Esophagus muscularis mucosa (tissue), 4 donors: ENCODE measurements around the gene PIK3CD.

Source experiments
- EP300 ChIP-seq: sonication (generic); formaldehyde crosslinking; IDR thresholded peaks from one replicate; pipeline ENCODE4 v1.6.1; 2017; ENCODE audit warnings: antibody characterized with exemption
- POLR2A ChIP-seq: fragments of 450-650 bp; IDR thresholded peaks from one replicate; pipeline ENCODE4 v1.6.1; 2017; ENCODE audit warnings: antibody characterized with exemption, moderate library complexity, mild to moderate bottlenecking, low read depth
- POLR2AphosphoS5 ChIP-seq, 2 donors: sonication (generic); formaldehyde crosslinking; IDR thresholded peaks; one replicate each; pipeline ENCODE4 v1.6.1; 2017; ENCODE audit warnings: antibody characterized with exemption in 2 of 2
- TF ChIP-seq, protein P1 (sequence below), 3 experiments: fragments of 200-600 bp in 2 of 3; fragments of 450-650 bp in 1 of 3; sonication (generic) in 2 of 3; IDR thresholded peaks; one replicate each; pipeline ENCODE4 v1.5.1; 2017 to 2019; ENCODE audit warnings: antibody characterized with exemption in 3 of 3, mild to moderate bottlenecking in 2 of 3, moderate library complexity in 1 of 3

DNA sequence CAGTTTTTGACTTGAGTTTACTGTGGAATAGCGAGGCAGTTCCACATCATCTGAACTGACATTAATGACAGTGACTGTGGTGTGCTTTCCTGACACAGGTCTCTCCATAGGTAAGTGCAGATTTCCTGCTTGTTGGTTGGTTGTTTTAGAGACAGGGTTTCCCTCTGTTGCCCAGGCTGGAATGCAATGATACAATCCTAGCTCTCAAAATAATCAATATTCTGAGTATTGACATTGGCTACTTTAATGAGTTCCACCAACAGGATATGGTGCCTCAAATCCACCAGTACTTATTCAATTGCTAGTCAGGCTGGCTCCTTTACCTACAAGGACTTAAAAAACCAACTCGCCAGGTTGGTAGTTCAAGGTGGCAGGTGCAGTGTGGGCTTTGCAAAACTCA, 108.4 kb downstream of the PIK3CD start:
- TF ChIP-seq, protein P1, sequence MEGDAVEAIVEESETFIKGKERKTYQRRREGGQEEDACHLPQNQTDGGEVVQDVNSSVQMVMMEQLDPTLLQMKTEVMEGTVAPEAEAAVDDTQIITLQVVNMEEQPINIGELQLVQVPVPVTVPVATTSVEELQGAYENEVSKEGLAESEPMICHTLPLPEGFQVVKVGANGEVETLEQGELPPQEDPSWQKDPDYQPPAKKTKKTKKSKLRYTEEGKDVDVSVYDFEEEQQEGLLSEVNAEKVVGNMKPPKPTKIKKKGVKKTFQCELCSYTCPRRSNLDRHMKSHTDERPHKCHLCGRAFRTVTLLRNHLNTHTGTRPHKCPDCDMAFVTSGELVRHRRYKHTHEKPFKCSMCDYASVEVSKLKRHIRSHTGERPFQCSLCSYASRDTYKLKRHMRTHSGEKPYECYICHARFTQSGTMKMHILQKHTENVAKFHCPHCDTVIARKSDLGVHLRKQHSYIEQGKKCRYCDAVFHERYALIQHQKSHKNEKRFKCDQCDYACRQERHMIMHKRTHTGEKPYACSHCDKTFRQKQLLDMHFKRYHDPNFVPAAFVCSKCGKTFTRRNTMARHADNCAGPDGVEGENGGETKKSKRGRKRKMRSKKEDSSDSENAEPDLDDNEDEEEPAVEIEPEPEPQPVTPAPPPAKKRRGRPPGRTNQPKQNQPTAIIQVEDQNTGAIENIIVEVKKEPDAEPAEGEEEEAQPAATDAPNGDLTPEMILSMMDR (IDR thresholded peaks at IDR 0.05), result no peak
- TF ChIP-seq POLR2A (no peak), EP300 (no peak), POLR2AphosphoS5 (IDR thresholded peaks at IDR 0.05) (no peak)
